Right hindlimb (tissue), 1 donor: ENCODE data around the gene SPINK4.

Source experiments
- DNase-seq: peaks from one replicate; pipeline ENCODE4 v3.0.0-alpha.2; 2018

The SPINK4 gene

DNA sequence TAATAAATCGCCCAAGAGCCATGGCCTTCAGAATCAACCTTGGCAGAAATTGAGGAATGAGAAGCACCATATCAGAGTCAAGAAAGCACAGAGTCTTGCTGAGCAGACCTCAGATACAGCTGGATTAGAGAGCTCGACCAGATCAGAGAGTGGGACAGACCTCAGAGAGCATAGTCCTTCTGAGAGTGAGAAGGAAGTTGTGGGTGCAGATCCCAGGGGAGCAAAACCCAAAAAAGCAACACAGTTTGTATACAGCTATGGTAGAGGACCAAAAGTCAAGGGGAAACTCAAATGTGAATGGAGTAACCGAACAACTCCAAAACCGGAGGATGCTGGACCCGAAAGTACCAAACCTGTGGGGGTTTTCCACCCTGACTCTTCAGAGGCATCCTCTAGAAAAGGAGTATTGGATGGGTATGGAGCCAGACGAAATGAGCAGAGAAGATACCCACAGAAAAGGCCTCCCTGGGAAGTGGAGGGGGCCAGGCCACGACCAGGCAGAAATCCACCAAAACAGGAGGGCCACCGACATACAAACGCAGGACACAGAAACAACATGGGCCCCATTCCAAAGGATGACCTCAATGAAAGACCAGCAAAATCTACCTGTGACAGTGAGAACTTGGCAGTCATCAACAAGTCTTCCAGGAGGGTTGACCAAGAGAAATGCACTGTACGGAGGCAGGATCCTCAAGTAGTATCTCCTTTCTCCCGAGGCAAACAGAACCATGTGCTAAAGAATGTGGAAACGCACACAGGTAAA is 54.9 kb downstream of the SPINK4 start:
- DNase-seq: no peak

DNA sequence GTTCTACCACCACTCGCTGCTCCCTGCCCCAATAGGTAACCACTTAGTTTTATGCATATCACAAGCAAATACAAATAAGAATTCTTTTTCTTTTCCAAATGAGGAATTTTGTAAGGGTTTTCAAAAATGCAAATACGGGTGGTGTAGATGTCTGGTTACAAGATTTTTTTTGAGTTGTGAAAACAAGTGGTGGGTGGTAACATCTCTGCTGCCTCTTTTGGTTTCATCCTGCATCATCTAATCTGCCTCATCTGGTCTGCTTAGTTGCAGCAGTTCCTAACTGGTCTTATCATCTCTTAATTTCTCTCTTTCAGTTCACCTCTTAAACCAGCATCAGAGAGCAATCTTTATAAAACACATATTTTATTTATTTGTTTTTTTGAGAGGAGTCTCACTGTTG is 55.6 kb downstream of the SPINK4 start:
- DNase-seq: no peak

- peak; percentile 33 for DNase-seq
These were observed 57.5 kb downstream of the SPINK4 start for GRCh38 chr9:33297432-33297831.
